HepG2 (cell line): ENCODE results near the gene SCAPER. TPM values are rescaled to one million over a fixed set of nuclear protein-coding genes. Genes with fewer than 3 reads are reported as not detected.

Experiments
- ATM ChIP-seq: fragments of 450-650 bp; IDR thresholded peaks from 2 replicates; pipeline ENCODE4 v1.7.1; 2017; ENCODE audit warnings: mild to moderate bottlenecking, borderline replicate concordance
- BCL6 ChIP-seq: IDR thresholded peaks from 2 replicates; pipeline ENCODE4 v1.6.1; 2016; ENCODE audit warnings: missing genetic modification reagents, missing compliant biosample characterization
- FOXA3 ChIP-seq: IDR thresholded peaks from 2 replicates; pipeline ENCODE4 v1.6.1; 2016; ENCODE audit warnings: missing genetic modification reagents, missing compliant biosample characterization
- HNF4G ChIP-seq, 2 experiments: sonication (generic) in 1 of 2; formaldehyde crosslinking in 1 of 2; IDR thresholded peaks; 2 replicates each; pipeline versions ENCODE4 v1.4.0 to v1.6.1; 2011 to 2020; ENCODE audit warnings: borderline replicate concordance in 2 of 2, low read depth in 2 of 2, mild to moderate bottlenecking in 2 of 2, low read length in 1 of 2, missing genetic modification reagents in 1 of 2, moderate library complexity in 1 of 2
- KLF11 ChIP-seq: IDR thresholded peaks from 2 replicates; pipeline ENCODE4 v1.6.1; 2016; ENCODE audit warnings: missing compliant biosample characterization
- NONO ChIP-seq, 2 experiments: fragments of 450-650 bp in 1 of 2; sonication (generic) in 1 of 2; formaldehyde crosslinking in 1 of 2; IDR thresholded peaks in 1 of 2; conservative IDR thresholded peaks in 1 of 2; 2 replicates each; pipeline versions ENCODE4 v1.6.1 to v1.8.0; 2017 to 2022; ENCODE audit warnings: mild to moderate bottlenecking in 1 of 2, missing genetic modification reagents in 1 of 2, moderate library complexity in 1 of 2
- PHF21A ChIP-seq: sonication (generic); formaldehyde crosslinking; IDR thresholded peaks from 2 replicates; pipeline ENCODE4 v1.5.0; 2020; ENCODE audit warnings: mild to moderate bottlenecking, missing genetic modification reagents
- SIX1 ChIP-seq: sonication (generic); formaldehyde crosslinking; IDR thresholded peaks from 2 replicates; pipeline ENCODE4 v1.4.0; 2020; ENCODE audit warnings: missing genetic modification reagents, borderline replicate concordance
- SOX13 ChIP-seq, 3 experiments: fragments of 450-650 bp in 1 of 3; sonication (generic) in 1 of 3; formaldehyde crosslinking in 1 of 3; IDR thresholded peaks in 2 of 3; conservative IDR thresholded peaks in 1 of 3; 2 replicates each; pipeline versions ENCODE4 v1.5.0 to v1.6.1; 2016 to 2020; ENCODE audit warnings: antibody characterized with exemption in 1 of 3, mild to moderate bottlenecking in 1 of 3, missing compliant biosample characterization in 1 of 3, missing genetic modification reagents in 1 of 3, moderate library complexity in 1 of 3
- TCF12 ChIP-seq, 2 experiments: fragments of 450-650 bp in 1 of 2; sonication (generic) in 1 of 2; formaldehyde crosslinking in 1 of 2; IDR thresholded peaks; 2 replicates each; pipeline versions ENCODE4 v1.6.1 to v1.8.0; 2017 to 2022; ENCODE audit warnings: antibody characterized with exemption in 1 of 2, mild to moderate bottlenecking in 1 of 2, missing genetic modification reagents in 1 of 2, moderate library complexity in 1 of 2
- TCF7 ChIP-seq: sonication (generic); IDR thresholded peaks from 2 replicates; pipeline ENCODE4 v1.6.1; 2016; ENCODE audit warnings: antibody characterized with exemption, low read depth
- XRCC5 ChIP-seq: fragments of 200-400 bp; formaldehyde crosslinking; optimal IDR thresholded peaks from 2 replicates; pipeline ENCODE3; 2017; ENCODE audit warnings: mild to moderate bottlenecking, low read length
- ZEB1 ChIP-seq: IDR thresholded peaks from 2 replicates; pipeline ENCODE4 v1.6.1; 2012; ENCODE audit warnings: mild to moderate bottlenecking, low read depth, inconsistent platforms; ENCODE audit not compliant: insufficient replicate concordance
- ZFP41 ChIP-seq: sonication (generic); formaldehyde crosslinking; IDR thresholded peaks from 2 replicates; pipeline ENCODE4 v1.4.0; 2020; ENCODE audit warnings: mild to moderate bottlenecking, missing genetic modification reagents, borderline replicate concordance
- ZFY ChIP-seq: sonication (generic); formaldehyde crosslinking; IDR thresholded peaks from 2 replicates; pipeline ENCODE4 v1.4.0; 2020; ENCODE audit warnings: missing genetic modification reagents
- ZNF263 ChIP-seq: sonication (generic); formaldehyde crosslinking; IDR thresholded peaks from 2 replicates; pipeline ENCODE4 v1.4.0; 2020; ENCODE audit warnings: missing genetic modification reagents
- ZNF577 ChIP-seq: sonication (generic); formaldehyde crosslinking; IDR thresholded peaks from 2 replicates; pipeline ENCODE4 v1.4.0; 2020; ENCODE audit warnings: mild to moderate bottlenecking, low read depth, missing genetic modification reagents, borderline replicate concordance
- ZNF616 ChIP-seq: sonication (generic); formaldehyde crosslinking; IDR thresholded peaks from 2 replicates; pipeline ENCODE4 v1.5.0; 2020; ENCODE audit warnings: low read depth, mild to moderate bottlenecking, missing genetic modification reagents
- ZNF768 ChIP-seq: sonication (generic); formaldehyde crosslinking; IDR thresholded peaks from 2 replicates; pipeline ENCODE4 v1.4.0; 2020; ENCODE audit warnings: missing genetic modification reagents
- polyA plus RNA-seq, 8 experiments: library from polyadenylated mRNA; depleted of rRNA in 3 of 8; stranded (reverse) in 7 of 8; unstranded in 1 of 8; fragments of >200 nt; fragmentation: Illumina TruSeq in 4 of 8; extraction: Trizol in 4 of 8; gene quantifications; 2 replicates each; pipeline versions ENCODE4 v1.2.1 to v1.2.3, GENCODE V29; 2011 to 2016; ENCODE audit warnings: low read depth in 4 of 8, missing spikeins in 1 of 8, mixed read lengths in 1 of 8; ENCODE audit not compliant: insufficient read depth in 1 of 8
- total RNA-seq, 5 experiments: library from RNA; depleted of rRNA; stranded (reverse); fragments of >200 nt; fragmentation: Illumina TruSeq; extraction: Trizol; gene quantifications; 2 replicates each; pipeline ENCODE4 v1.2.3, GENCODE V29; 2016; ENCODE audit warnings: low read depth in 1 of 5
- TF ChIP-seq, protein P1 (sequence below): sonication (generic); formaldehyde crosslinking; IDR thresholded peaks from 2 replicates; pipeline ENCODE4 v1.9.0; 2021; ENCODE audit warnings: mild to moderate bottlenecking, missing genetic modification reagents
- TF ChIP-seq, protein P2 (sequence below): sonication (generic); formaldehyde crosslinking; IDR thresholded peaks from 2 replicates; pipeline ENCODE4 v1.5.0; 2020; ENCODE audit warnings: missing genetic modification reagents
- TF ChIP-seq, protein P3 (sequence below): sonication (generic); formaldehyde crosslinking; IDR thresholded peaks from 2 replicates; pipeline ENCODE4 v1.4.0; 2020; ENCODE audit warnings: missing genetic modification reagents

SCAPER gene
- total and polyA plus RNA-seq, 2 of the 13 experiments (the other 11 are each of a cell fraction or from before 2014, with no cell fraction given) = 4.3 to 10.5 TPM

DNA sequence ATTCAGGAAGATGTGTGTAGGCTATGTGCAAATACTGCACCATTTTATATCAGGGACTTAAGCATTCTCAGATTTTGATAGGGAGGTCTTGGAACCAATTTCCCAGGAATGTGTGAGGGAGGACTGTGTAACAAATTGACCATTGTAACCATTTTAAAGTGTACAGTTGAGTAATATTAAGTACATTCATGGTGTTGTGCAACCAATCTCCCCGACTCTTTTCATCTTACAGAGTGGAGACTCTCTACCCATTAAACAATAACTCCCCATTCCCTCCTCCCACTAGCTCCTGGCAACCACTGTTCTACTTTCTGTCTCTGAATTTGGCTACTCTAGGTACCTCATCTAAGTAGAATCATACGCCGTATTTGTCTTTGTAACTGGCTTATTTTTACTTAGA is 31.5 kb upstream of the SCAPER start (continued):
- TF ChIP-seq ZFP41 (CRISPR knock-in tag) (no peak), ZNF768 (CRISPR knock-in tag) (no peak), HNF4G (IDR thresholded peaks at IDR 0.05; ENCODE audit: borderline replicate concordance, low read depth, low read length) (no peak), HNF4G (CRISPR knock-in tag; IDR thresholded peaks at IDR 0.05; ENCODE audit: borderline replicate concordance, low read depth) (no peak), ZNF577 (CRISPR knock-in tag) (no peak), KLF11 (CRISPR knock-in tag) (no peak), ZFY (CRISPR knock-in tag) (no peak), SIX1 (no peak), XRCC5 (no peak), ZEB1 (no peak), ZNF263 (peak; percentile 44; the same call in 1 of the 2 replicates), SOX13 (IDR thresholded peaks at IDR 0.05) (no peak), SOX13 (CRISPR knock-in tag; conservative IDR thresholded peaks at IDR 0.05 in 1 of 2, IDR thresholded peaks at IDR 0.05 in 1 of 2) (peak in 1 of 2 experiments; percentile 84; a peak in 2 of 4 replicates), TCF12 (IDR thresholded peaks at IDR 0.05) (no peak), TCF12 (CRISPR knock-in tag; IDR thresholded peaks at IDR 0.05) (no peak), ZNF616 (CRISPR knock-in tag) (no peak), TCF7 (no peak; the same call in 1 of the 2 replicates), NONO (IDR thresholded peaks at IDR 0.05) (no peak), NONO (CRISPR knock-in tag; conservative IDR thresholded peaks at IDR 0.05) (no peak), FOXA3 (peak; percentile 34; the same call in 1 of the 2 replicates), PHF21A (CRISPR knock-in tag) (0 out of 2 replicates have a peak, but pooled peaks have one; percentile 25), BCL6 (CRISPR knock-in tag) (peak; percentile 45; the same call in 1 of the 2 replicates), ATM (no peak)
- TF ChIP-seq, protein P1, sequence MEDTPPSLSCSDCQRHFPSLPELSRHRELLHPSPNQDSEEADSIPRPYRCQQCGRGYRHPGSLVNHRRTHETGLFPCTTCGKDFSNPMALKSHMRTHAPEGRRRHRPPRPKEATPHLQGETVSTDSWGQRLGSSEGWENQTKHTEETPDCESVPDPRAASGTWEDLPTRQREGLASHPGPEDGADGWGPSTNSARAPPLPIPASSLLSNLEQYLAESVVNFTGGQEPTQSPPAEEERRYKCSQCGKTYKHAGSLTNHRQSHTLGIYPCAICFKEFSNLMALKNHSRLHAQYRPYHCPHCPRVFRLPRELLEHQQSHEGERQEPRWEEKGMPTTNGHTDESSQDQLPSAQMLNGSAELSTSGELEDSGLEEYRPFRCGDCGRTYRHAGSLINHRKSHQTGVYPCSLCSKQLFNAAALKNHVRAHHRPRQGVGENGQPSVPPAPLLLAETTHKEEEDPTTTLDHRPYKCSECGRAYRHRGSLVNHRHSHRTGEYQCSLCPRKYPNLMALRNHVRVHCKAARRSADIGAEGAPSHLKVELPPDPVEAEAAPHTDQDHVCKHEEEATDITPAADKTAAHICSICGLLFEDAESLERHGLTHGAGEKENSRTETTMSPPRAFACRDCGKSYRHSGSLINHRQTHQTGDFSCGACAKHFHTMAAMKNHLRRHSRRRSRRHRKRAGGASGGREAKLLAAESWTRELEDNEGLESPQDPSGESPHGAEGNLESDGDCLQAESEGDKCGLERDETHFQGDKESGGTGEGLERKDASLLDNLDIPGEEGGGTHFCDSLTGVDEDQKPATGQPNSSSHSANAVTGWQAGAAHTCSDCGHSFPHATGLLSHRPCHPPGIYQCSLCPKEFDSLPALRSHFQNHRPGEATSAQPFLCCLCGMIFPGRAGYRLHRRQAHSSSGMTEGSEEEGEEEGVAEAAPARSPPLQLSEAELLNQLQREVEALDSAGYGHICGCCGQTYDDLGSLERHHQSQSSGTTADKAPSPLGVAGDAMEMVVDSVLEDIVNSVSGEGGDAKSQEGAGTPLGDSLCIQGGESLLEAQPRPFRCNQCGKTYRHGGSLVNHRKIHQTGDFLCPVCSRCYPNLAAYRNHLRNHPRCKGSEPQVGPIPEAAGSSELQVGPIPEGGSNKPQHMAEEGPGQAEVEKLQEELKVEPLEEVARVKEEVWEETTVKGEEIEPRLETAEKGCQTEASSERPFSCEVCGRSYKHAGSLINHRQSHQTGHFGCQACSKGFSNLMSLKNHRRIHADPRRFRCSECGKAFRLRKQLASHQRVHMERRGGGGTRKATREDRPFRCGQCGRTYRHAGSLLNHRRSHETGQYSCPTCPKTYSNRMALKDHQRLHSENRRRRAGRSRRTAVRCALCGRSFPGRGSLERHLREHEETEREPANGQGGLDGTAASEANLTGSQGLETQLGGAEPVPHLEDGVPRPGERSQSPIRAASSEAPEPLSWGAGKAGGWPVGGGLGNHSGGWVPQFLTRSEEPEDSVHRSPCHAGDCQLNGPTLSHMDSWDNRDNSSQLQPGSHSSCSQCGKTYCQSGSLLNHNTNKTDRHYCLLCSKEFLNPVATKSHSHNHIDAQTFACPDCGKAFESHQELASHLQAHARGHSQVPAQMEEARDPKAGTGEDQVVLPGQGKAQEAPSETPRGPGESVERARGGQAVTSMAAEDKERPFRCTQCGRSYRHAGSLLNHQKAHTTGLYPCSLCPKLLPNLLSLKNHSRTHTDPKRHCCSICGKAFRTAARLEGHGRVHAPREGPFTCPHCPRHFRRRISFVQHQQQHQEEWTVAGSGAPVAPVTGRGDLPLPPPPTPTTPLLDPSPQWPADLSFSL = no peak
- TF ChIP-seq, protein P2, sequence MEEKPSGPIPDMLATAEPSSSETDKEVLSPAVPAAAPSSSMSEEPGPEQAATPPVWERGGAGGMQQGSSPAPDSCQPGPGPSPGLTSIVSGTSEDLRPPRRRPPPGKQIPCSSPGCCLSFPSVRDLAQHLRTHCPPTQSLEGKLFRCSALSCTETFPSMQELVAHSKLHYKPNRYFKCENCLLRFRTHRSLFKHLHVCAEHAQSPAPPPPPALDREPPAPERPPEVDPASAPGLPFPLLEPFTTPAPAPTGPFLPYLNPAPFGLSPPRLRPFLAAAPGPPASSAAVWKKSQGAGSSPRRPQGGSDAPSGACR (CRISPR knock-in tag) = no peak
- TF ChIP-seq, protein P3, sequence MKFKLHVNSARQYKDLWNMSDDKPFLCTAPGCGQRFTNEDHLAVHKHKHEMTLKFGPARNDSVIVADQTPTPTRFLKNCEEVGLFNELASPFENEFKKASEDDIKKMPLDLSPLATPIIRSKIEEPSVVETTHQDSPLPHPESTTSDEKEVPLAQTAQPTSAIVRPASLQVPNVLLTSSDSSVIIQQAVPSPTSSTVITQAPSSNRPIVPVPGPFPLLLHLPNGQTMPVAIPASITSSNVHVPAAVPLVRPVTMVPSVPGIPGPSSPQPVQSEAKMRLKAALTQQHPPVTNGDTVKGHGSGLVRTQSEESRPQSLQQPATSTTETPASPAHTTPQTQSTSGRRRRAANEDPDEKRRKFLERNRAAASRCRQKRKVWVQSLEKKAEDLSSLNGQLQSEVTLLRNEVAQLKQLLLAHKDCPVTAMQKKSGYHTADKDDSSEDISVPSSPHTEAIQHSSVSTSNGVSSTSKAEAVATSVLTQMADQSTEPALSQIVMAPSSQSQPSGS (CRISPR knock-in tag) = no peak
